ENCODE measurements around the gene CCDC92. TPM values are rescaled to one million over a fixed set of nuclear protein-coding genes. Genes with fewer than 3 reads are reported as not detected.

The CCDC92 gene
- polyA plus RNA-seq, 1 donor from 2014 or later, result 11.3 TPM

DNA sequence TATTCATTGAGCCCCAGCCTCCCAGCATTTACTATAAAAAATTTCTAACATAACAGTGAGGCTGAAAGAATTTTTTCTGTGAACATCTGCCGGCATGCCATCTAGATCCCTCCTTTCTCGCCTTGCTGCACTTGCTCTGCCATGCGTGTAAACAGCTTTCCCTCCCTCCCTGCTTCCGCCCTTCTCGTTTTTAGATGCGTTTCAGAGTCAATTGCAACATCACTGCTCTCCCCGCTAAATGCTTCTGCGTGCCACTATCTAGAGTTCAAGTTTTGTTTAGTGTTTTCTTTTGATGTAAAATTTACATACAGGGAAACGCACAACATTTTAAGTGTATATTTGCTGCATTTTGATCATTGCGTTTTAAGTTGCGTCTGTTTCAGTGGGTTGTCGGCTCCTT is 83.6 kb downstream of the CCDC92 start:
- Histone ChIP-seq H3K27ac (ENCODE audit: low read length) (no peak overlapping the region), H3K9ac (ENCODE audit: low read length) (no peak overlapping the region), H3K9me3 (ENCODE audit: low read length) (no peaks in the 10 kb centered on the region), H3K79me2 (replicated peaks; ENCODE audit: insufficient read depth, low read length) (no peaks in the 10 kb centered on the region), H3K4me2 (ENCODE audit: low read length) (no peak overlapping the region), H3K27me3 (ENCODE audit: insufficient read depth, low read depth, low read length) (no peaks in the 10 kb centered on the region), H3K36me3 (ENCODE audit: insufficient read depth, low read length) (no peaks in the 10 kb centered on the region), H3F3A (ENCODE audit: insufficient read depth, low read length, poor library complexity, severe bottlenecking) (no peaks in the 10 kb centered on the region), H2AFZ (ENCODE audit: low read depth, low read length) (no peak overlapping the region), H3K4me3 (ENCODE audit: low read length) (no peak overlapping the region), H4K20me1 (ENCODE audit: insufficient read depth) (no peaks in the 10 kb centered on the region), H3K9me2 (ENCODE audit: insufficient read depth, low read length) (no peaks in the 10 kb centered on the region)
- TF ChIP-seq SMC3 (conservative IDR thresholded peaks at IDR 0.05; ENCODE audit: poor library complexity) (no peak), EZH2 (IDR thresholded peaks at IDR 0.05; ENCODE audit: borderline replicate concordance, insufficient read depth, low read length, poor library complexity, severe bottlenecking) (no peak), POLR2AphosphoS5 (IDR thresholded peaks at IDR 0.05) (no peak), CTCF (IDR thresholded peaks at IDR 0.05; ENCODE audit: poor library complexity, severe bottlenecking) (no peak), EP300 (conservative IDR thresholded peaks at IDR 0.05; ENCODE audit: poor library complexity, severe bottlenecking) (no peak)

DNA sequence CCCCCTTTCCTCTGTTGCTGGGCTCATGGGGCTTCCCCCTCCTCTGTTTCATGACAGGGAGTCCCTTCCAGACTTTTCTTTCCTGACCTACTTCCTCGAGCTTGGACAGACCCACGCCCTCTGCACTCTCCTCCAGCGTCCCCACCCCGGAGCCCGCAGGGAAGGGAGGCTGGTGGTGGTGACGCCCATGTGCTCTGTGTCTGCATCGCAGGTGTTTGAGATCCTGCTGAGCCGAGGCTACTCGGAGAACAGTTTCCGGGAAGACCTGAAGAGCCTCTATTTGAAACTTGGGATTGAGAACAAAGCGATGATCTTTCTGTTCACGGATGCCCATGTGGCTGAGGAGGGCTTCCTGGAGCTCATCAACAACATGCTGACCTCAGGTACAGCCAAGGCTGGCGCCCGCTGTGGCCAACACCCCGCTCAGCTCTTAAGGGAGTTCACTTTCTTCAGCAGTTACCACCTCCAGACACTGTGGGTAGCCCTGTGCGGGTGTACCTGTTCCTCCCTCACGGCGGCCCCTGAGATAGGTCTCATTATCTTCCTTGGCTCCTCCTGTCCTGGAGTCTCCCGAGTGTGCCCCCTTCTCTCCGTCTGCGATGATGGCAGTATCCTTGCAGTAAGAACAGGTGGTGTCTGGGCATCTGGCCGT is 85.6 kb downstream of the CCDC92 start:
- H3K9ac ChIP-seq (ENCODE audit: low read length), result no peak overlapping the region
- H3K9me2 ChIP-seq (ENCODE audit: insufficient read depth, low read length), result no peaks in the 10 kb centered on the region
- no peak overlapping the region for H2AFZ ChIP-seq (ENCODE audit: low read depth, low read length)
- H3K4me2 ChIP-seq (ENCODE audit: low read length), result no peak overlapping the region
- H3K27me3 ChIP-seq (ENCODE audit: insufficient read depth, low read depth, low read length), result no peaks in the 10 kb centered on the region
- TF ChIP-seq SMC3 (conservative IDR thresholded peaks at IDR 0.05; ENCODE audit: poor library complexity), result no peak
- TF ChIP-seq TAF1 (IDR thresholded peaks at IDR 0.05; ENCODE audit: low read depth), result no peak
- no peak for TF ChIP-seq CTCF (IDR thresholded peaks at IDR 0.05; ENCODE audit: poor library complexity, severe bottlenecking)
- no peak for TF ChIP-seq MXI1 (conservative IDR thresholded peaks at IDR 0.05; ENCODE audit: poor library complexity, severe bottlenecking)
- TF ChIP-seq RAD21 (conservative IDR thresholded peaks at IDR 0.05), result no peak
- TF ChIP-seq EZH2 (IDR thresholded peaks at IDR 0.05; ENCODE audit: borderline replicate concordance, insufficient read depth, low read length, poor library complexity, severe bottlenecking), result no peak
- no peak for TF ChIP-seq POLR2AphosphoS5 (IDR thresholded peaks at IDR 0.05)
- TF ChIP-seq EP300 (conservative IDR thresholded peaks at IDR 0.05; ENCODE audit: poor library complexity, severe bottlenecking), result no peak
- TF ChIP-seq, protein P1, sequence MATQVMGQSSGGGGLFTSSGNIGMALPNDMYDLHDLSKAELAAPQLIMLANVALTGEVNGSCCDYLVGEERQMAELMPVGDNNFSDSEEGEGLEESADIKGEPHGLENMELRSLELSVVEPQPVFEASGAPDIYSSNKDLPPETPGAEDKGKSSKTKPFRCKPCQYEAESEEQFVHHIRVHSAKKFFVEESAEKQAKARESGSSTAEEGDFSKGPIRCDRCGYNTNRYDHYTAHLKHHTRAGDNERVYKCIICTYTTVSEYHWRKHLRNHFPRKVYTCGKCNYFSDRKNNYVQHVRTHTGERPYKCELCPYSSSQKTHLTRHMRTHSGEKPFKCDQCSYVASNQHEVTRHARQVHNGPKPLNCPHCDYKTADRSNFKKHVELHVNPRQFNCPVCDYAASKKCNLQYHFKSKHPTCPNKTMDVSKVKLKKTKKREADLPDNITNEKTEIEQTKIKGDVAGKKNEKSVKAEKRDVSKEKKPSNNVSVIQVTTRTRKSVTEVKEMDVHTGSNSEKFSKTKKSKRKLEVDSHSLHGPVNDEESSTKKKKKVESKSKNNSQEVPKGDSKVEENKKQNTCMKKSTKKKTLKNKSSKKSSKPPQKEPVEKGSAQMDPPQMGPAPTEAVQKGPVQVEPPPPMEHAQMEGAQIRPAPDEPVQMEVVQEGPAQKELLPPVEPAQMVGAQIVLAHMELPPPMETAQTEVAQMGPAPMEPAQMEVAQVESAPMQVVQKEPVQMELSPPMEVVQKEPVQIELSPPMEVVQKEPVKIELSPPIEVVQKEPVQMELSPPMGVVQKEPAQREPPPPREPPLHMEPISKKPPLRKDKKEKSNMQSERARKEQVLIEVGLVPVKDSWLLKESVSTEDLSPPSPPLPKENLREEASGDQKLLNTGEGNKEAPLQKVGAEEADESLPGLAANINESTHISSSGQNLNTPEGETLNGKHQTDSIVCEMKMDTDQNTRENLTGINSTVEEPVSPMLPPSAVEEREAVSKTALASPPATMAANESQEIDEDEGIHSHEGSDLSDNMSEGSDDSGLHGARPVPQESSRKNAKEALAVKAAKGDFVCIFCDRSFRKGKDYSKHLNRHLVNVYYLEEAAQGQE (IDR thresholded peaks at IDR 0.05; ENCODE audit: borderline replicate concordance), result no peak
- H3K79me2 ChIP-seq (replicated peaks; ENCODE audit: insufficient read depth, low read length), result no peaks in the 10 kb centered on the region
- H3K36me3 ChIP-seq (ENCODE audit: insufficient read depth, low read length), result no peaks in the 10 kb centered on the region
- H3K4me3 ChIP-seq (ENCODE audit: low read length), result no peak overlapping the region
- no peaks in the 10 kb centered on the region for H4K20me1 ChIP-seq (ENCODE audit: insufficient read depth)
- H3K27ac ChIP-seq (ENCODE audit: low read length), result no peak overlapping the region
- H3F3A ChIP-seq (ENCODE audit: insufficient read depth, low read length, poor library complexity, severe bottlenecking), result no peaks in the 10 kb centered on the region
- H3K9me3 ChIP-seq (ENCODE audit: low read length), result no peaks in the 10 kb centered on the region
